Spleen (tissue), 7 donors: ENCODE results near the gene ZNF559.

Source experiments
- POLR2AphosphoS5 ChIP-seq, 3 donors: sonication (generic); formaldehyde crosslinking; IDR thresholded peaks; one replicate each; pipeline ENCODE4 v1.5.1; 2017; ENCODE audit warnings: antibody characterized with exemption in 3 of 3
- TF ChIP-seq, protein P1 (sequence below), 11 experiments: fragments of 200-600 bp in 7 of 11; fragments of 450-650 bp in 4 of 11; sonication (generic) in 4 of 11; IDR thresholded peaks in 8 of 11; conservative IDR thresholded peaks in 3 of 11; 1 replicate in 7 of 11; 2 replicates in 4 of 11; pipeline versions ENCODE4 v1.4.0 to v1.8.0; 2016 to 2021; ENCODE audit warnings: antibody characterized with exemption in 11 of 11, inconsistent platforms in 4 of 11, mild to moderate bottlenecking in 1 of 11
- donor health status: DM: no; HTN: no; CAD: no; lungs with moderate emphysema.
- donor health status: DM: no; HTN: no; CAD: no.
- donor health status: DM: no; HTN: no; CAD: no.

GRCh38 chr19:9329999-9330398 is 6.0 kb downstream of the ZNF559 start:
- TF ChIP-seq, protein P1, sequence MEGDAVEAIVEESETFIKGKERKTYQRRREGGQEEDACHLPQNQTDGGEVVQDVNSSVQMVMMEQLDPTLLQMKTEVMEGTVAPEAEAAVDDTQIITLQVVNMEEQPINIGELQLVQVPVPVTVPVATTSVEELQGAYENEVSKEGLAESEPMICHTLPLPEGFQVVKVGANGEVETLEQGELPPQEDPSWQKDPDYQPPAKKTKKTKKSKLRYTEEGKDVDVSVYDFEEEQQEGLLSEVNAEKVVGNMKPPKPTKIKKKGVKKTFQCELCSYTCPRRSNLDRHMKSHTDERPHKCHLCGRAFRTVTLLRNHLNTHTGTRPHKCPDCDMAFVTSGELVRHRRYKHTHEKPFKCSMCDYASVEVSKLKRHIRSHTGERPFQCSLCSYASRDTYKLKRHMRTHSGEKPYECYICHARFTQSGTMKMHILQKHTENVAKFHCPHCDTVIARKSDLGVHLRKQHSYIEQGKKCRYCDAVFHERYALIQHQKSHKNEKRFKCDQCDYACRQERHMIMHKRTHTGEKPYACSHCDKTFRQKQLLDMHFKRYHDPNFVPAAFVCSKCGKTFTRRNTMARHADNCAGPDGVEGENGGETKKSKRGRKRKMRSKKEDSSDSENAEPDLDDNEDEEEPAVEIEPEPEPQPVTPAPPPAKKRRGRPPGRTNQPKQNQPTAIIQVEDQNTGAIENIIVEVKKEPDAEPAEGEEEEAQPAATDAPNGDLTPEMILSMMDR (IDR thresholded peaks at IDR 0.05 in 8 of 11, conservative IDR thresholded peaks at IDR 0.05 in 3 of 11): no peak
- no peak for TF ChIP-seq POLR2AphosphoS5 (IDR thresholded peaks at IDR 0.05)
